Endodermal cell (in vitro differentiated cells): ENCODE data around the gene NXT1. TPM values are rescaled to one million over a fixed set of nuclear protein-coding genes. Genes with fewer than 3 reads are reported as not detected.

ENCODE experiments used
- DNase-seq: peaks from one replicate; pipeline ENCODE4 v3.0.0-alpha.2; 2017
- H3K27ac ChIP-seq: 2 replicates; pipeline ENCODE4 v1.5.1; 2013; ENCODE audit warnings: mild to moderate bottlenecking, low read depth, low read length, moderate library complexity
- H3K27me3 ChIP-seq: 2 replicates; pipeline ENCODE4 v1.6.1; 2013; ENCODE audit warnings: mild to moderate bottlenecking, low read length, moderate library complexity; ENCODE audit not compliant: insufficient read depth, control insufficient read depth, poor library complexity, severe bottlenecking
- H3K36me3 ChIP-seq: 2 replicates; pipeline ENCODE4 v1.7.0; 2013; ENCODE audit warnings: mild to moderate bottlenecking, low read length, moderate library complexity; ENCODE audit not compliant: control insufficient read depth, insufficient read depth
- H3K4me1 ChIP-seq: one replicate; pipeline ENCODE4 v1.7.0; 2013; ENCODE audit warnings: low read length; ENCODE audit not compliant: control insufficient read depth, insufficient read depth
- H3K4me3 ChIP-seq: 2 replicates; pipeline ENCODE4 v1.5.1; 2013; ENCODE audit warnings: mild to moderate bottlenecking, low read length, moderate library complexity
- H3K9ac ChIP-seq: 2 replicates; pipeline ENCODE4 v1.6.1; 2013; ENCODE audit warnings: mild to moderate bottlenecking, low read length, moderate library complexity; ENCODE audit not compliant: poor library complexity, severe bottlenecking; ENCODE audit errors: extremely low read depth
- H3K9me3 ChIP-seq: 2 replicates; pipeline ENCODE4 v1.6.1; 2013; ENCODE audit warnings: mild to moderate bottlenecking, low read length, moderate library complexity; ENCODE audit not compliant: control insufficient read depth
- H3K27ac Mint-ChIP-seq: 2 replicates; pipeline ENCODE4 v1.8.0; 2020; ENCODE audit warnings: mixed read lengths
- H3K27me3 Mint-ChIP-seq: 2 replicates; pipeline ENCODE4 v1.8.0; 2021; ENCODE audit warnings: mild to moderate bottlenecking, mixed read lengths; ENCODE audit not compliant: insufficient read depth
- H3K36me3 Mint-ChIP-seq: 2 replicates; pipeline ENCODE4 v1.8.0; 2020; ENCODE audit warnings: low read depth, mixed read lengths
- H3K4me1 Mint-ChIP-seq: 2 replicates; pipeline ENCODE4 v1.8.0; 2020; ENCODE audit warnings: mixed read lengths
- H3K4me3 Mint-ChIP-seq: 2 replicates; pipeline ENCODE4 v1.8.0; 2020; ENCODE audit warnings: mild to moderate bottlenecking, moderate library complexity, mixed read lengths
- H3K9me3 Mint-ChIP-seq: 2 replicates; pipeline ENCODE4 v1.8.0; 2020; ENCODE audit warnings: mild to moderate bottlenecking, mixed read lengths
- CTCF ChIP-seq: fragments of 200-600 bp; sonication (generic); conservative IDR thresholded peaks from 2 replicates; pipeline ENCODE4 v1.5.0; 2021; ENCODE audit warnings: antibody characterized with exemption, mild to moderate bottlenecking
- WGBS, 2 experiments: methylation state at CpG; one replicate each; pipeline versions ENCODE4 v1.1.5 to v1.1.7; 2013; ENCODE audit warnings: missing lambda C conversion rate in 2 of 2, mixed read lengths in 1 of 2; ENCODE audit not compliant: insufficient coverage in 1 of 2, insufficient read length in 1 of 2; 5-methylcytosine and 5-hydroxymethylcytosine counted together
- total RNA-seq, 2 donors: library from RNA; stranded (reverse); fragmentation: NEBNext Ultra II Directional in 1 of 2; extraction: Animal tissue kit (Norgen Biotek cat#: 25700) in 1 of 2; gene quantifications; 2 replicates in 1 of 2; 3 replicates in 1 of 2; pipeline ENCODE4 v1.2.1, GENCODE V29; 2021

Gene NXT1
- total RNA-seq, 2 donors from 2014 or later, result 16.8 to 19.5 TPM

GRCh38 chr20:23325107-23325506 is 25.5 kb upstream of the NXT1 start:
- DNase-seq, result peak; percentile 75
- no peak for TF ChIP-seq CTCF
- Histone ChIP-seq H3K4me3 (no peak overlapping the region), H3K9me3 (peaks cover 21% of the 10 kb centered on the region), H3K9ac (no peak overlapping the region), H3K27me3 (no peaks in the 10 kb centered on the region), H3K4me1 (peaks cover 2% of the 10 kb centered on the region), H3K36me3 (no peaks in the 10 kb centered on the region), H3K27ac (no peak overlapping the region)
- peaks cover 24% of the 10 kb centered on the region for H3K4me1 Mint-ChIP-seq
- no peak overlapping the region for H3K4me3 Mint-ChIP-seq
- H3K27me3 Mint-ChIP-seq, result peaks cover 4% of the 10 kb centered on the region
- peaks cover 17% of the 10 kb centered on the region for H3K9me3 Mint-ChIP-seq
- H3K27ac Mint-ChIP-seq, result no peak overlapping the region
- WGBS, 2 experiments, result 34 to 42% methylated on average over 2 to 3 of the region's 3 CpGs
- no peaks in the 10 kb centered on the region for H3K36me3 Mint-ChIP-seq

- H3K36me3 ChIP-seq, result no peaks in the 10 kb centered on the region
- DNase-seq, result no peak
- H3K27me3 ChIP-seq, result no peaks in the 10 kb centered on the region
- WGBS, 2 experiments, result 93 to 100% methylated on average over 6 to 8 of the region's 8 CpGs
- H3K36me3 Mint-ChIP-seq, result no peaks in the 10 kb centered on the region
- no peak for TF ChIP-seq CTCF
- no peak overlapping the region for H3K27ac Mint-ChIP-seq
- H3K27ac ChIP-seq, result no peak overlapping the region
- H3K4me3 ChIP-seq, result no peak overlapping the region
- H3K9me3 ChIP-seq, result peaks cover 10% of the 10 kb centered on the region
- H3K4me3 Mint-ChIP-seq, result no peak overlapping the region
- H3K9me3 Mint-ChIP-seq, result peaks cover 2% of the 10 kb centered on the region
- peaks cover 4% of the 10 kb centered on the region for H3K27me3 Mint-ChIP-seq
- no peak overlapping the region for H3K9ac ChIP-seq
- H3K4me1 Mint-ChIP-seq, result peaks cover 24% of the 10 kb centered on the region
- H3K4me1 ChIP-seq, result peaks cover 2% of the 10 kb centered on the region
Observed at GRCh38 chr20:23326774-23327173, 23.8 kb upstream of the NXT1 start.

DNA sequence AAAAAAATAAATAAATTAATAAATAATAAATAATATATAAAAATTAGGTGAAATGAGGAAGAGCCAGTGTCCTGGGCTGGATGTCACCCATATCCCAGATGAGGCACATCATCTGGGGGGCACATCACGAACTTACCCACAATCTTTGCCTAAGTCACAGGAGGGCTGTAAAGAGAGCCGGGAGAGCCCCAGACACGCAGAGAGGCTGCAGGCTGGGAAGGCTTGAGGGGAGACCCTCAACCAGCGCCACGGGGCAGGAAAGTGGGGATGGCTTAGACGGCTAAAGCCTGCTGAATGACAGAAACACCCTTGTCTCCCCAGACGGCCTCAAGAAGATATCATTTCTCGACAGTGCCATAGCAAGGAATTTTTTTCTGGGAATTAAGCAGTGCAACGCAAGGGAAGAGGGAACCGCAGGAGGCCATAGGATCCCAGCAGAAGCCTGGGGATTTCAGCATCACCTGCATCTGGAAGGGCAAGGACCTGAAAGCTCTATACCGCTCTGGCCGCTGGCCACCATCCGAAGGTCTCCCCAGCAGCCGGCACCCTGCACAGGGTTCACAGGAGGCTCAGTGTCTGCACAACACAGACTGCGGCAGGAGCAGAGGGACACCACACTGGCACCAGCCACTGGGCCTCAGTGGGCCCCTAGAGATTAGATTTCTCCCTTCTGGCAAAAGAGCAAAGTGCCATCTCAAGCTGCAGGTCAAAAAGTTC is 22.8 kb upstream of the NXT1 start:
- TF ChIP-seq CTCF, result no peak
- no peak overlapping the region for H3K4me3 ChIP-seq
- no peaks in the 10 kb centered on the region for H3K27me3 ChIP-seq
- Mint-ChIP-seq H3K9me3 (no peaks in the 10 kb centered on the region), H3K27ac (no peak overlapping the region), H3K4me1 (peaks cover 24% of the 10 kb centered on the region), H3K36me3 (no peaks in the 10 kb centered on the region), H3K4me3 (no peak overlapping the region), H3K27me3 (peaks cover 4% of the 10 kb centered on the region)
- H3K9ac ChIP-seq, result no peak overlapping the region
- H3K9me3 ChIP-seq, result peaks cover 10% of the 10 kb centered on the region
- DNase-seq, result no peak
- H3K27ac ChIP-seq, result no peak overlapping the region
- peaks cover 2% of the 10 kb centered on the region for H3K4me1 ChIP-seq
- H3K36me3 ChIP-seq, result no peaks in the 10 kb centered on the region
- 96 to 97% methylated on average over 13 to 15 of the region's 15 CpGs for WGBS, 2 experiments
